HEK293 (cell line): ENCODE data around the gene PRKCE.

Experiments used
- SCRT1 ChIP-seq: fragments of 450-650 bp; formaldehyde crosslinking; IDR thresholded peaks from 2 replicates; pipeline ENCODE4 v1.5.1; 2016; ENCODE audit warnings: missing biosample characterization, missing genetic modification characterization, borderline replicate concordance
- ZNF211 ChIP-seq: fragments of 450-650 bp; formaldehyde crosslinking; IDR thresholded peaks from 2 replicates; pipeline ENCODE4 v1.5.1; 2016; ENCODE audit warnings: low read depth, missing biosample characterization, missing genetic modification characterization
- ZNF521 ChIP-seq: fragments of 450-650 bp; formaldehyde crosslinking; IDR thresholded peaks from 2 replicates; pipeline ENCODE4 v1.5.1; 2017; ENCODE audit warnings: missing biosample characterization, mild to moderate bottlenecking, missing genetic modification characterization
- ZNF558 ChIP-seq: fragments of 450-650 bp; formaldehyde crosslinking; IDR thresholded peaks from 2 replicates; pipeline ENCODE4 v1.5.1; 2016; ENCODE audit warnings: missing biosample characterization, missing genetic modification characterization
- ZNF658 ChIP-seq: fragments of 450-650 bp; formaldehyde crosslinking; IDR thresholded peaks from 2 replicates; pipeline ENCODE4; 2016; ENCODE audit warnings: missing biosample characterization, missing genetic modification characterization
- TF ChIP-seq, protein P1 (sequence below): fragments of 450-650 bp; formaldehyde crosslinking; IDR thresholded peaks from 2 replicates; pipeline ENCODE4 v1.5.1; 2016; ENCODE audit warnings: missing biosample characterization, missing genetic modification characterization, low read depth
- TF ChIP-seq, protein P2 (sequence below): fragments of 450-650 bp; formaldehyde crosslinking; IDR thresholded peaks from 2 replicates; pipeline ENCODE4 v1.5.1; 2016; ENCODE audit warnings: missing biosample characterization, missing genetic modification characterization
- TF ChIP-seq, protein P3 (sequence below): fragments of 450-650 bp; formaldehyde crosslinking; IDR thresholded peaks from 2 replicates; pipeline ENCODE4 v1.5.1; 2016; ENCODE audit warnings: missing biosample characterization, missing genetic modification characterization
- TF ChIP-seq, protein P4 (sequence below): fragments of 450-650 bp; formaldehyde crosslinking; IDR thresholded peaks from 2 replicates; pipeline ENCODE4 v1.5.1; 2016; ENCODE audit warnings: missing biosample characterization, missing genetic modification characterization

DNA sequence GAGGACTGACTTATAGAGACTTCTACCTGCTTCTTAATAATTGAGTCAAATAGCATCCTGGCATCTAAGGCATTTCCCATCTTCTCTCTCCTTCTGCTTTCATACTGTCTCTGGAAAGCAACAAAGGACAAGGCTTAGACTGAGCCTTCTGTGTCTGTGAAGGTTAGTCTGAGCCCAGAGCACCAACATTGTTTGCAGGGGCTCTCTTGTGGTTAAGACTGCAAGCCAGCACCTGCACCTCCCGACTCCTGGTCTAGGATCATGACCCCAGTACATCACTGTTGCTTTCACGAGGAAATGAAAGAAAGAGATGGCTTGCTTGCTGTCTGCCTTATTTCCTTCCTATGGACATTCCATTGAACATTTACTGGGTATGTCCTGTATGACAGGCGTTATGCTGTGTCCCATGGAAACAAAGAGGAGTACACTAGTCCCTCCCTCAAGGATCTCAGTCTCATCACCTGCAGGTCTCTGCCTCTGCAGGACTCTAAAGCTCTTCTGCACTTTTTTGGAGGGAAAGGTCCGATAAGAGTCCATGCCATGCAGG, 330.0 kb downstream of the PRKCE start:
- no peak for TF ChIP-seq ZNF558 (tag by site-specific recombination)
- TF ChIP-seq, protein P1, sequence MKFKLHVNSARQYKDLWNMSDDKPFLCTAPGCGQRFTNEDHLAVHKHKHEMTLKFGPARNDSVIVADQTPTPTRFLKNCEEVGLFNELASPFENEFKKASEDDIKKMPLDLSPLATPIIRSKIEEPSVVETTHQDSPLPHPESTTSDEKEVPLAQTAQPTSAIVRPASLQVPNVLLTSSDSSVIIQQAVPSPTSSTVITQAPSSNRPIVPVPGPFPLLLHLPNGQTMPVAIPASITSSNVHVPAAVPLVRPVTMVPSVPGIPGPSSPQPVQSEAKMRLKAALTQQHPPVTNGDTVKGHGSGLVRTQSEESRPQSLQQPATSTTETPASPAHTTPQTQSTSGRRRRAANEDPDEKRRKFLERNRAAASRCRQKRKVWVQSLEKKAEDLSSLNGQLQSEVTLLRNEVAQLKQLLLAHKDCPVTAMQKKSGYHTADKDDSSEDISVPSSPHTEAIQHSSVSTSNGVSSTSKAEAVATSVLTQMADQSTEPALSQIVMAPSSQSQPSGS (tag by site-specific recombination), result no peak
- TF ChIP-seq ZNF211, result no peak
- TF ChIP-seq, protein P2, sequence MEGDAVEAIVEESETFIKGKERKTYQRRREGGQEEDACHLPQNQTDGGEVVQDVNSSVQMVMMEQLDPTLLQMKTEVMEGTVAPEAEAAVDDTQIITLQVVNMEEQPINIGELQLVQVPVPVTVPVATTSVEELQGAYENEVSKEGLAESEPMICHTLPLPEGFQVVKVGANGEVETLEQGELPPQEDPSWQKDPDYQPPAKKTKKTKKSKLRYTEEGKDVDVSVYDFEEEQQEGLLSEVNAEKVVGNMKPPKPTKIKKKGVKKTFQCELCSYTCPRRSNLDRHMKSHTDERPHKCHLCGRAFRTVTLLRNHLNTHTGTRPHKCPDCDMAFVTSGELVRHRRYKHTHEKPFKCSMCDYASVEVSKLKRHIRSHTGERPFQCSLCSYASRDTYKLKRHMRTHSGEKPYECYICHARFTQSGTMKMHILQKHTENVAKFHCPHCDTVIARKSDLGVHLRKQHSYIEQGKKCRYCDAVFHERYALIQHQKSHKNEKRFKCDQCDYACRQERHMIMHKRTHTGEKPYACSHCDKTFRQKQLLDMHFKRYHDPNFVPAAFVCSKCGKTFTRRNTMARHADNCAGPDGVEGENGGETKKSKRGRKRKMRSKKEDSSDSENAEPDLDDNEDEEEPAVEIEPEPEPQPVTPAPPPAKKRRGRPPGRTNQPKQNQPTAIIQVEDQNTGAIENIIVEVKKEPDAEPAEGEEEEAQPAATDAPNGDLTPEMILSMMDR (tag by site-specific recombination), result no peak
- TF ChIP-seq, protein P3, sequence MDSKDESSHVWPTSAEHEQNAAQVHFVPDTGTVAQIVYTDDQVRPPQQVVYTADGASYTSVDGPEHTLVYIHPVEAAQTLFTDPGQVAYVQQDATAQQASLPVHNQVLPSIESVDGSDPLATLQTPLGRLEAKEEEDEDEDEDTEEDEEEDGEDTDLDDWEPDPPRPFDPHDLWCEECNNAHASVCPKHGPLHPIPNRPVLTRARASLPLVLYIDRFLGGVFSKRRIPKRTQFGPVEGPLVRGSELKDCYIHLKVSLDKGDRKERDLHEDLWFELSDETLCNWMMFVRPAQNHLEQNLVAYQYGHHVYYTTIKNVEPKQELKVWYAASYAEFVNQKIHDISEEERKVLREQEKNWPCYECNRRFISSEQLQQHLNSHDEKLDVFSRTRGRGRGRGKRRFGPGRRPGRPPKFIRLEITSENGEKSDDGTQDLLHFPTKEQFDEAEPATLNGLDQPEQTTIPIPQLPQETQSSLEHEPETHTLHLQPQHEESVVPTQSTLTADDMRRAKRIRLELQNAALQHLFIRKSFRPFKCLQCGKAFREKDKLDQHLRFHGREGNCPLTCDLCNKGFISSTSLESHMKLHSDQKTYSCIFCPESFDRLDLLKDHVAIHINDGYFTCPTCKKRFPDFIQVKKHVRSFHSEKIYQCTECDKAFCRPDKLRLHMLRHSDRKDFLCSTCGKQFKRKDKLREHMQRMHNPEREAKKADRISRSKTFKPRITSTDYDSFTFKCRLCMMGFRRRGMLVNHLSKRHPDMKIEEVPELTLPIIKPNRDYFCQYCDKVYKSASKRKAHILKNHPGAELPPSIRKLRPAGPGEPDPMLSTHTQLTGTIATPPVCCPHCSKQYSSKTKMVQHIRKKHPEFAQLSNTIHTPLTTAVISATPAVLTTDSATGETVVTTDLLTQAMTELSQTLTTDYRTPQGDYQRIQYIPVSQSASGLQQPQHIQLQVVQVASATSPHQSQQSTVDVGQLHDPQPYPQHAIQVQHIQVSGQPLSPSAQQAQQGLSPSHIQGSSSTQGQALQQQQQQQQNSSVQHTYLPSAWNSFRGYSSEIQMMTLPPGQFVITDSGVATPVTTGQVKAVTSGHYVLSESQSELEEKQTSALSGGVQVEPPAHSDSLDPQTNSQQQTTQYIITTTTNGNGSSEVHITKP (tag by site-specific recombination), result no peak
- TF ChIP-seq ZNF521 (tag by site-specific recombination), result no peak
- no peak for TF ChIP-seq SCRT1 (tag by site-specific recombination)
- TF ChIP-seq ZNF658, result no peak
- TF ChIP-seq, protein P4, sequence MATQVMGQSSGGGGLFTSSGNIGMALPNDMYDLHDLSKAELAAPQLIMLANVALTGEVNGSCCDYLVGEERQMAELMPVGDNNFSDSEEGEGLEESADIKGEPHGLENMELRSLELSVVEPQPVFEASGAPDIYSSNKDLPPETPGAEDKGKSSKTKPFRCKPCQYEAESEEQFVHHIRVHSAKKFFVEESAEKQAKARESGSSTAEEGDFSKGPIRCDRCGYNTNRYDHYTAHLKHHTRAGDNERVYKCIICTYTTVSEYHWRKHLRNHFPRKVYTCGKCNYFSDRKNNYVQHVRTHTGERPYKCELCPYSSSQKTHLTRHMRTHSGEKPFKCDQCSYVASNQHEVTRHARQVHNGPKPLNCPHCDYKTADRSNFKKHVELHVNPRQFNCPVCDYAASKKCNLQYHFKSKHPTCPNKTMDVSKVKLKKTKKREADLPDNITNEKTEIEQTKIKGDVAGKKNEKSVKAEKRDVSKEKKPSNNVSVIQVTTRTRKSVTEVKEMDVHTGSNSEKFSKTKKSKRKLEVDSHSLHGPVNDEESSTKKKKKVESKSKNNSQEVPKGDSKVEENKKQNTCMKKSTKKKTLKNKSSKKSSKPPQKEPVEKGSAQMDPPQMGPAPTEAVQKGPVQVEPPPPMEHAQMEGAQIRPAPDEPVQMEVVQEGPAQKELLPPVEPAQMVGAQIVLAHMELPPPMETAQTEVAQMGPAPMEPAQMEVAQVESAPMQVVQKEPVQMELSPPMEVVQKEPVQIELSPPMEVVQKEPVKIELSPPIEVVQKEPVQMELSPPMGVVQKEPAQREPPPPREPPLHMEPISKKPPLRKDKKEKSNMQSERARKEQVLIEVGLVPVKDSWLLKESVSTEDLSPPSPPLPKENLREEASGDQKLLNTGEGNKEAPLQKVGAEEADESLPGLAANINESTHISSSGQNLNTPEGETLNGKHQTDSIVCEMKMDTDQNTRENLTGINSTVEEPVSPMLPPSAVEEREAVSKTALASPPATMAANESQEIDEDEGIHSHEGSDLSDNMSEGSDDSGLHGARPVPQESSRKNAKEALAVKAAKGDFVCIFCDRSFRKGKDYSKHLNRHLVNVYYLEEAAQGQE (tag by site-specific recombination), result no peak
